Measurements from ENCODE around the gene PRAMEF6.
"Not testable (repeated sequence)": the region's sequence is repeated elsewhere in the genome, so short reads cannot be mapped to it uniquely, and the experiment has no call there.

Gene PRAMEF6

GRCh38 chr1:12947480-12947879, at the start of gene PRAMEF6:
TSS of gene PRAMEF6 (minus strand) at chr1:12947580. CDS start at chr1:12942518, 5,062 bp downstream.
- not testable (repeated sequence) for DNase-seq

GRCh38 chr1:12924368-12924767, 23.0 kb downstream of the PRAMEF6 start:
- DNase-seq: not testable (repeated sequence)

- peak; percentile 2 for DNase-seq
These were observed 25.6 kb downstream of the PRAMEF6 start for GRCh38 chr1:12921749-12922148.

- DNase-seq: not testable (repeated sequence)
These were observed 31.1 kb downstream of the PRAMEF6 start, which contains the start of gene PRAMEF7 for GRCh38 chr1:12916310-12916709. TSS of gene PRAMEF7 (plus strand) at chr1:12916610. CDS start at chr1:12917693, 1,083 bp downstream.

GRCh38 chr1:12903793-12904572, 43.4 kb downstream of the PRAMEF6 start:
- not testable (repeated sequence) for DNase-seq

DNA sequence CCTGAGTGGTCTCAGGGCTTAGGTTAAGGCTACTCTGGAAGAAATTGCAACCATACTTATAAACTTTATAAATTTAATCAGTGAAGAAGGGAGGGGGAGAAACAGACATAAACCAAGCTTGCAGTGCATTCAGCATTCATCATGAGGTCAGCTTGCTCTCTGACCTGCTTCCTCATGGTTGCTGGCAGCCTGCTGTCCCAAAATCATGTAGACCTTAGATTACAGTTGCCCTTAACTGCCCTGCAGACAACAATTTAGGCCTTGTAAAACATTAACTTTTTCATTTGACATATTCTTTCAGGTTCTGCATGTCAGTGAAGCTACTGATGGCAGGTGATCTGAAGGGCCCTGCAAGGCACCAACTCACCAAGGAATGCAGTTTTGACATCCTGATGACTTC, 48.2 kb downstream of the PRAMEF6 start:
- DNase-seq: not testable (repeated sequence)

DNA sequence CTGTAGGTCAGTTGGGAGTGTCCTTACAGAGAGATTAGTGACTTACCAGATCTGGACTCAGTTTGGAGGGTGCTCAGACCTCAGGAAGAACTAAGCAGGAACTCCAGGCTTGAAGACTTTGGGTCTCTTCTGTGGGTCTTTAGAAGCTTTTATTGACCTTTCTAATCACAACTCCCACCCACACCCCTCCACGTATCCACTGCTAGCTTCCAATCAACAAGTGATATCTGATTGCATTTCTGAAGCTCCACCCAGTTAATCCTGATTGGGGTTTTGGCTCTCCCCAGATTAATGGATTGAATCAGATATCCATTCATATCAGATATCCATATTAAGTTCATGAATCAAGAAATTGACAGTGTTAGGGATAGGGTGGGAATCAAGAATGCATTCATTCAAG, 49.2 kb downstream of the PRAMEF6 start, which contains the start of gene PRAMEF10:
Gene PRAMEF10, minus strand, starts transcription at position 101 of the 400 bp plus-strand sequence. CDS start 2,423 bp downstream, outside the sequence.
- DNase-seq: not testable (repeated sequence)

All from hematopoietic multipotent progenitor cell treated with erythropoietin and hydrocortisone succinate and interleukin-3 and kit ligand, for 4 days (in vitro differentiated cells).